ENCODE data around the gene FLOT1. TPM values are rescaled to one million over a fixed set of nuclear protein-coding genes. Genes with fewer than 3 reads are reported as not detected.

Gene FLOT1
- total and polyA plus RNA-seq, 9 of the 15 experiments (the other 6 are each of a cell fraction or from before 2014, with no cell fraction given), result 11.7 to 149 (median 118) TPM

GRCh38 chr6:30716879-30717128 is 25.7 kb downstream of the FLOT1 start (continued):
- no peak for TF ChIP-seq PCBP1 (IDR thresholded peaks at IDR 0.05; ENCODE audit: low read depth, low read length, poor library complexity, severe bottlenecking)
- TF ChIP-seq FOXJ2 (tag; IDR thresholded peaks at IDR 0.05), result no peak
- no peak for TF ChIP-seq RBFOX2 (IDR thresholded peaks at IDR 0.05; ENCODE audit: low read depth, low read length)
- TF ChIP-seq ZNF589 (CRISPR knock-in tag; IDR thresholded peaks at IDR 0.05; ENCODE audit: low read depth), result 0 out of 2 replicates have a peak, but pooled peaks have one; percentile 37
- TF ChIP-seq KAT2B (IDR thresholded peaks at IDR 0.05; ENCODE audit: low read depth, low read length), result no peak
- 0 out of 2 replicates have a peak, but pooled peaks have one; percentile 17 for TF ChIP-seq SMARCC2 (IDR thresholded peaks at IDR 0.05; ENCODE audit: low read depth)
- no peak for TF ChIP-seq FOS (IDR thresholded peaks at IDR 0.05; ENCODE audit: extremely low read depth, insufficient read length)
- TF ChIP-seq ZFP91 (CRISPR knock-in tag; IDR thresholded peaks at IDR 0.05), result no peak
- no peak for TF ChIP-seq KLF16 (IDR thresholded peaks at IDR 0.05)
- no peak for TF ChIP-seq ELK3 (CRISPR knock-in tag; IDR thresholded peaks at IDR 0.05)
- TF ChIP-seq SRSF3 (IDR thresholded peaks at IDR 0.05; ENCODE audit: insufficient read depth, low read length), result 0 out of 2 replicates have a peak, but pooled peaks have one; percentile 57
- TF ChIP-seq ZNF444 (CRISPR knock-in tag; IDR thresholded peaks at IDR 0.05), result no peak
- TF ChIP-seq CSDE1 (IDR thresholded peaks at IDR 0.05), result 0 out of 4 replicates have a peak, but pooled peaks of 1 of the 2 experiments have one; percentile 6
- TF ChIP-seq TEAD1 (CRISPR knock-in tag; IDR thresholded peaks at IDR 0.05), result peak in 1 of 2 experiments; percentile 32; a peak in 2 of 4 replicates
- TF ChIP-seq TCF3 (CRISPR knock-in tag; IDR thresholded peaks at IDR 0.05), result no peak
- no peak for TF ChIP-seq NFIX (CRISPR knock-in tag; IDR thresholded peaks at IDR 0.05; ENCODE audit: low read depth)
- TF ChIP-seq ZNF311 (CRISPR knock-in tag; IDR thresholded peaks at IDR 0.05), result no peak
- TF ChIP-seq ATF3 (IDR thresholded peaks at IDR 0.05), result no peak
- TF ChIP-seq ATF3 (CRISPR knock-in tag; conservative IDR thresholded peaks at IDR 0.05), result no peak
- peak; percentile 24 to 27; a peak in 1 of 4 replicates for TF ChIP-seq MLLT1 (IDR thresholded peaks at IDR 0.05)
- TF ChIP-seq RBM17 (IDR thresholded peaks at IDR 0.05; ENCODE audit: borderline replicate concordance, low read depth, low read length), result no peak
- TF ChIP-seq ZNF347 (CRISPR knock-in tag; IDR thresholded peaks at IDR 0.05; ENCODE audit: low read depth), result no peak
- TF ChIP-seq MTA1 (IDR thresholded peaks at IDR 0.05; ENCODE audit: borderline replicate concordance), result no peak
- TF ChIP-seq SRF (CRISPR knock-in tag; IDR thresholded peaks at IDR 0.05), result no peak
- no peak for TF ChIP-seq RBM22 (IDR thresholded peaks at IDR 0.05; ENCODE audit: low read depth, low read length, poor library complexity, severe bottlenecking)
- no peak for TF ChIP-seq THRAP3 (IDR thresholded peaks at IDR 0.05; ENCODE audit: borderline replicate concordance)
- TF ChIP-seq BRD9 (IDR thresholded peaks at IDR 0.05; ENCODE audit: low read depth, partially characterized antibody), result peak; percentile 97
